Measurements from ENCODE around the gene GTF2E1.

- TF ChIP-seq CTCF (IDR thresholded peaks at IDR 0.05; ENCODE audit: low read depth, low read length, poor library complexity, severe bottlenecking) (no peak), EZH2phosphoT487 (IDR thresholded peaks at IDR 0.05; ENCODE audit: borderline replicate concordance, low read length) (no peak)
Observed at GRCh38 chr3:120745466-120745865, 2.9 kb downstream of the GTF2E1 start.
